GM04504 (cell line): ENCODE measurements around the gene SLX4IP.

Source experiments
- DNase-seq: peaks from one replicate; pipeline ENCODE4 v3.0.0-alpha.2; 2012; ENCODE audit warnings: low read depth

Gene SLX4IP

DNA sequence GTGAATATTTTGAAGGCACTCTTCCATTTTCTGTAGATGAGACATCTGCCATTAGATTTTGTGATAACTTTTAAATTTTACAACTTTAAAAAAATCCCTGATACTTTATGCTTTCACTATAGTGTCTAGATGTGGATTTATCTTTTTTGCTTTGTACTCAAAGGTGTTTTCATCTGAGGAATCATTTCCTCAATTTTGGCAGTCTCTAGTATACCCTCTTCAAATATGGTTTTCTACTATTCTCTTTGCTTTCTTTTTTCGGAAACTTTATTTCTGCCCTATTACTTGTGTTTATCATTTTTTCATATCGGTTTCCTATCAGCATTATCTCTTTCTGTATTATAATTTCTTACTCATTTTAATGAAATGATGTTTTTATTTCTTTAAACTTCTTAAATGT, 62.2 kb downstream of the SLX4IP start:
- no peak for DNase-seq

- no peak for DNase-seq
Observed at GRCh38 chr20:10497791-10498190, 62.7 kb downstream of the SLX4IP start.

DNA sequence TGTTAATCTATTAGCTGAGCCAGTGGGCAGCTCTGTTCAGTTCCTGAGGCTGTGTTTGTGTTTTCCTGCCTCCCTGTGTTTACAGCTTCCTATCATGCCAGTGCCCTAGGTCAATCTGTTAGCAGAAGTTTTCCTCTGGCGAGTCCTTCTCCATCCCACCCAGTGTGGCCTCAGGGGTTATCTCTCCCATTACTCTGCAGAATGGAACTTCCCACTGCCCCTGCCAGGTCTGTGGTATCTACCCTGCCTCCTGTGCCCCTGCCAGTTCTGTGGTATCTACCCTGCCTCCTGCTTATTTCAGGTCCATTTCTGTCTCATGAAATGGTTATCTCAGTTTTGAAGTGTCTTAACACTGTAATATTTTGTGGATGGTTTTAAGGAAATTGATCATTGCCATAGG, 63.1 kb downstream of the SLX4IP start:
- no peak for DNase-seq

GRCh38 chr20:10501402-10501801, 66.3 kb downstream of the SLX4IP start:
- DNase-seq, result no peak

- DNase-seq, result no peak
Observed at GRCh38 chr20:10502098-10502526, 67.0 kb downstream of the SLX4IP start.

GRCh38 chr20:10504608-10504993, 69.5 kb downstream of the SLX4IP start:
- no peak for DNase-seq

DNA sequence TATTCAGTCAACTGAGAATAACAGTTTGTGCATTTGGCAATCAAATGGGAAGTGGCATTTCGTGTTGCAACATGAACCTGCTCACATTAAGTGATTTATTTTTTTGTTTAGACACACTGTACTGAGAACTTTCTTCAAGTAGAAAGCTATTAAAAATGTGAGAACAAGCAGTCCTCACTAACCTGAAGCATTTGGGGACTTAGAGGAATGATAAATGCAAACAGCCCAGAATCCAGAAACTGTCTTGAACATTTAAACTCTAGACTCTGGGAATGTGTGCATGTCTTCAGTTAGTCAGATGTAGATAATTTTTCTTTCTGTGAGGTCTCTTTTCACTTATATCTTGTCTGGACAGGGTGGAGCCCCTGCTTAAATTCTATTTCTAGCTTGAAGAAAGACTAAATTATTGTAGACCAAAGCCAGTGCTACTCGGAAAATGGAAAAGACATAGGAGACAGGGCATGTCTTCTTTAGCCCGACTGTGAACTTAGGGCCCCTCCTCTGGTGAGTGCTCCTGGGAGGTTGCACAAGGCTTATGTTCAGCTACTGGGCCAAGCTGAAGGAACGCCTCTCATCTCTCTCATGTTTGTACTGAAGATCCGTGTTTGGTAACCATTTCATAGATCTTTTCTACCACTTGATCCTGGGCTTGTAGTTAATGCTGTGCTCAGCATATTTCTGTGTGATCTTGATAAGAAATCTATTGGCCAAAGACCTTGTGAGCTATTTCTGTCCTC, 70.1 kb downstream of the SLX4IP start:
- DNase-seq, result no peak

- no peak for DNase-seq
Observed at GRCh38 chr20:10505827-10506226, 70.7 kb downstream of the SLX4IP start.

GRCh38 chr20:10507052-10507451, 71.9 kb downstream of the SLX4IP start:
- no peak for DNase-seq

DNA sequence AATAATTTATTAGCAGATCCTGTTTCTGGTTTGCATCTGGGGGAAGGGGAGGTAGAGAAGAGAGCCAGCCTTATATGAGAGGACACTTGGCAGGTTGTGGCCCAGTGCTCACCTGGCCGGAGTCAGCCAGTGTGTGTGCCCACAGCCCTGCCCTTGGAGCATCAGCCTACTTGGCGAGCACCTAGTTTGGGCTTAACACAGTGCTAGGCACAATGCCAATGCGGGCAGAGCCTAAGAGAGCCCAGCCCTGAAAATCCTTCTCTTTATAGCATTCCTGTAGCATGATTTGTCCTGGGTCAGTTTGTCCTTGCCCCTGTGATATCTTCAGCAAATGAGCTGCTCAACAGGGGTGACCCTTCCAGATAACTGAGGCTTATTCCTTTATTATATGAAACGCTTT, 73.0 kb downstream of the SLX4IP start:
- DNase-seq, result no peak

DNA sequence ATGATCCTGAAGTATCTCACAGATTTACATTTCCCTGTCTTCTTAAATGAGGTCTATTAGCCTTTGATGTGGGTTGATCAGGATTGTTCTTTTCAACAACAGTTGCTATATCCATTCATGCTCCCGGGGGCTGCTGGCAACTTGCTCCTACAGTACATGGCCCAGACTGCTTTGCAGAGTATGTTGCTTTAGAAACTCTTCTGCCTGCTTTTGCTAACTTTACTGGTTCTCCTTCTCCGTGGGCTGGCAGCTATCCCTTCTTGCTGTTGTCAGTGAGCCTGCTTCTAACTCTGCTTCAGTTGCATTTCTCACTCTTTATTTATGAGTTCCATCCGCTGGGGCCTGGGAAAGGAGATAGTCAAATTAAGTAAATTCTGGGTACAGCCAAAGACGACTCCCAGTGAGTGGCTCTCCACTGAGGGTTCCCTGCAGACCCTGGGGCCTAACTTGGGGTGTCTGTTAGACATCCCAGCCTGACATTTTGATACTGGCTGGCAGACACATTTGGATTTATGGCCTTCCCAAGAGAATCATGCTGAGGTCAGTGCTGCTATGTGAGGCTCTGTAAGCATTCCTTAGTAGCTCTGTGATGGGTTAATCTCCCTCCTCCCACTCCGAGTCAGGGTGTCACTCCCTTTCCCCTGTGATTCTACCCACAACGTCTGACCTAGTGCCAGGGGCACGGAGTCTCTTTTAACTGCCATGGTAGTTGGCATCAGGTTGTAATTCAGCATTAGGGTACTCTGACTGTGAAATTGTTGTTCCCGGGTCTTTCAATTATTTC, 73.6 kb downstream of the SLX4IP start:
- DNase-seq, result no peak

- no peak for DNase-seq
Observed at GRCh38 chr20:10509376-10509775, 74.3 kb downstream of the SLX4IP start.

DNA sequence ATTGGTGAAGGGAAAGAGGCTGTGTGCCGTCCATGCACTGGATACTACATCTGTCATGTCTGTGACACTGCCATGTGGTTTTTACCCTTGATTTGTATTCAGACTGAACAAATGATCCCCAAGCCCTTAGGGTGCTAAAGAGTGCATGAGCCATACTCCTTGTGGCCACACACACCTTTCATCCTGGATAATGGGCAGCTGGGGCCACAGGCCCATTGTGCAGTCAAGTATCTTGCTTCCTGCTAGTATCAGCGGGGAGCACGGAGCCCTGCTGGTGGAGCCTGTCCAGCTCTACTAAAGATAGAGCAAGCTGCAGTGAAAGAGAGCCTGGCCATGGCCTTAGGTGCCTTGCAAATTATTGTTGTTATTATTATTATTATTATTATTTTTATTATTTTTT, 75.1 kb downstream of the SLX4IP start:
- no peak for DNase-seq

DNA sequence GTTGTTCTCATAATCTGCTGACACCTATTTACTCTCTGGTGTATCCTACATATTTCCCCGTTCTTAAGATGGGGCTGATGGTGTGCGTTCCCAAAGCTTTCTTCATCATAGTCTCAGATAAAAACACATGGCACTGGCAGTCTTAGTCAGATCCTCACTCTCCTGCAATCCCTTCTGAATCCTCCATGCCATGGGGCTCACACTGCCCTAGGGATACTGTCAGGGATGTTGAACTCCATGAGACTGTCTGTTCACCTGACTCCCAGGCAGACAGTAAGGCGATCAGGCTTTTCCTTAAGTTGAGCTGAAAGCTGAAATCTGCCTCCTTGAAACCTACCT, 76.0 kb downstream of the SLX4IP start:
- no peak for DNase-seq

DNA sequence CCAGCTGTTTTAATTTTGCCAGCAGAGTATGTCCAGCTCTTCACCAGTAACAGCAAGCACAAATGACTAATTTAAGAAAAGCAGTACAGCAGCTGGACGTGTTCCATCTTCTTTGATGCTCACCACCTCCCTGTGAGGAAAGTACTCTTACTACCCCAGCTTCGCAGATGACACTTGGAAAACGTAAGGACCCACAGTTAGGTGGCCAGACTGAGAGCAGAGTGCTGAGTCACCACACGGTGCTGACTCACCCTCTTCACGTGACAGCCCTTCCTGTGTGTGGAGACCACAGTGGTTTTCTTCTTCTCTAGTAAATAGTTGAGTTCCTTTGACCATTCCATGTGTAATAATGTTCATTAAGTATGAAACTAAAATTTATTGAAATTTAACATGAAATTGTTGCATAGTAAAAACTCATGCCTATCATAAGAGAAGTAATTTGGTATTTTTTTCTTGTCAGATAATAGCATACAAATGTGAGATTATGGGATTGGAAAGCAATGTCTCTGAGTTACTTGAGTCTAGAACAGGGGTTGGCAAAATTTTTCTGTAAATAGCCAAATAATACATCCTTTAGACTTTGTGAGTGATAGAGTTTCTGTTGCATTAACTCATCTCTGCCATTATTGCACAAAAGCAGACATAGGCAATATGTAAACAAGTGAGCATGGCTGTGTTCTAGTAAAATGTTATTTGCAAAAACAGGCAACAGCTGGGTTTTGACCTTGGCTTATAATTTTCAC, 76.6 kb downstream of the SLX4IP start:
- DNase-seq, result peak; percentile 95

DNA sequence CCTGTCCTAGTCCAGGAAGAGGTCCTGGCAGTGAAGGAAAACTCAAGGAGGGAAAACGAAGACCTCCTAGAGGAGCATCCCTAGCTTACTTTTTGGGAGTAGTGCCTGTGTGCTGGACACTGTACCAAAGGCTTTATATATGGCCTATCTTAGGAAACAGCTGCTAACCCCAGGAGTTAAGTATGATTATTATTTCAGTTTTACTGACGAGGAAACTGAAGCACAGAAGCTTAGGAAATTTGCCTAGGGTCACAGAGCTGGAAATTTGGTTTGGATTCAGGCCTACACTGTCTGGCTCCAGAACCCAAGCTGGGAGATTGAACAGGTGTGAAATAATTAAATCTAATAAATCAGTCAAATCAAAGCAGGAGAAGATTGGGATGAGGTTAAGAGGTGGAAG, 78.0 kb downstream of the SLX4IP start:
- DNase-seq, result no peak

GRCh38 chr20:10513931-10514575, 78.9 kb downstream of the SLX4IP start:
- no peak for DNase-seq

GRCh38 chr20:10516529-10516928, 81.4 kb downstream of the SLX4IP start:
- no peak for DNase-seq

GRCh38 chr20:10519361-10520046, 84.4 kb downstream of the SLX4IP start:
- DNase-seq, result no peak

DNA sequence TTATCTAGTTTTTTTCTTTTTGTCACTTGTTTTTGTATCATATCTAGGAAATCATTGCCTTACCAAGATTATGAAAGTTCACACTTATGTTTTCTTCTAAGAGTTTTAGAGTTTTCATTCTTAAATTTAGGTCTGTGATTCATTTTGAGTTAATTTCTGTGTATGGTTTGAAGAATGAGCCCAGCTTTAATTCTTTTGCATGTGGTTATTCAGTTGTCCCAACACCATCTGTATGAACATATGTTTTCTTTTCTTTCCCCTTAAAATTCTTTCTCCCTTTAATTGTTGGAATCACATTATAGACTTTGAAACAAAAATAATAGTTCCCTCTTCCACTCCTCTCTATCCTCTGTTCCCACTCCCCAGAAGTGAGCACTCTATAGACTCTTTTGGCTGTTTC, 85.4 kb downstream of the SLX4IP start:
- no peak for DNase-seq

DNA sequence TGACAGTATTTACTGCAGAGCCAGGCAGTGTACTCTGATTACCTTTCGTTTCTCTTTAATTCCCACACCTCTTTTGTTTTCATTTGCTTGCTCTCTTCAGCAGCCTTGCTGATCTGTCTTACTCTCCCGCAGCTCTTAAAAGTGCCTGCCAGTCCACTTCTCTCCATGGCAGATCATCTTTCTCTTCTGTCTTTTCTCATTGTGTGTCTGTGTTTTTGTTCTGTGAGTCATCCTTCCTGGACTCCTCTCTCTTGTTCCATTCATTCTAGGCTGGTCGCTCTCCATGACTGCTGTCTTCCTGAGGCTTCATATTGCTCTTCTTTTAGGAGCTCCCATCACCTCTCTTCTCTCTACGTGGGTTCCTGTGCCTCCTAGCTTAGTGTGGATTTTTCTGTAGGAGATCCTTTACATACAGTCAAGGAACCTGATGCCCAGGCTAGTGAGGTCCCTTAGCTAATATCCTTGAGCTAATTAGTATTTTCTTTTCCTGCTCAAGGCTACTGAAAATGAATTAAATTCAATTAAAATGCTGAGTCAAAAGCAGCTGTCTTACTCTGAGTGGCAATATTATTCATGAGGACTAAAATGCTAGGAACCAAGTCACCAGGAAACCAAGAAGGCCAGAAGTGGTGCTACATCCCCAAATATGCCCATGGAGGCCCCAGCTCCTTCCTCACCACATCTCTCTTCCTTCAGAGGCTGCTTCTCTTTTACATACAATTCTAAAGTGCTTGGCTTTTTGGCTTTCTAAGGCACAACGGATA, 86.1 kb downstream of the SLX4IP start:
- DNase-seq, result peak; percentile 49
